OCI-LY3 (cell line): ENCODE data around the gene SLC39A13.

Experiments
- H2AFZ ChIP-seq: fragments of 200-600, 300-600 bp; shearing (Covaris generic); 2 replicates; pipeline ENCODE4 v1.6.0; 2014; ENCODE audit warnings: antibody characterized with exemption, low read depth, low read length
- H3K27ac ChIP-seq: fragments of 200-600, 300-600 bp; sonication (generic); 2 replicates; pipeline ENCODE4 v1.5.1; 2014; ENCODE audit warnings: mild to moderate bottlenecking, low read length, moderate library complexity, mixed read lengths
- H3K27me3 ChIP-seq: fragments of 200-600, 300-600 bp; sonication (generic); 2 replicates; pipeline ENCODE4 v1.6.1; 2014; ENCODE audit warnings: low read depth, low read length, mixed read lengths
- H3K36me3 ChIP-seq: fragments of 200-600, 300-600 bp; sonication (generic); replicated peaks from 2 replicates; pipeline ENCODE3; 2014; ENCODE audit warnings: low read depth, low read length, mixed read lengths
- H3K4me1 ChIP-seq: fragments of 300-600, 200-600 bp; sonication (generic); 2 replicates; pipeline ENCODE4 v1.6.1; 2014; ENCODE audit warnings: low read length, mixed read lengths
- H3K4me2 ChIP-seq: fragments of 200-600, 300-600 bp; sonication (generic); 2 replicates; pipeline ENCODE4 v1.6.1; 2014; ENCODE audit warnings: low read length, mixed read lengths
- H3K4me3 ChIP-seq: fragments of 300-600, 200-600 bp; sonication (generic); 2 replicates; pipeline ENCODE4 v1.5.1; 2014; ENCODE audit warnings: antibody characterized with exemption, mild to moderate bottlenecking, low read length, moderate library complexity
- H3K79me2 ChIP-seq: fragments of 300-600, 200-600 bp; shearing (Covaris generic); 2 replicates; pipeline ENCODE4 v1.6.1; 2014; ENCODE audit warnings: mild to moderate bottlenecking, low read length, mixed read lengths
- H3K9ac ChIP-seq: fragments of 300-600, 200-600 bp; shearing (Covaris generic); 2 replicates; pipeline ENCODE4 v1.6.0; 2014; ENCODE audit warnings: mild to moderate bottlenecking, low read length, moderate library complexity
- H3K9me3 ChIP-seq: fragments of 200-600, 300-600 bp; shearing (Covaris generic); 2 replicates; pipeline ENCODE4 v1.6.1; 2014; ENCODE audit warnings: low read length, mixed read lengths; ENCODE audit not compliant: insufficient read depth
- H4K20me1 ChIP-seq: fragments of 200-600, 300-600 bp; sonication (generic); 2 replicates; pipeline ENCODE4 v1.6.1; 2016; ENCODE audit warnings: low read length, mixed read lengths; ENCODE audit not compliant: insufficient read depth
- CTCF ChIP-seq: fragments of 200-600, 300-600 bp; sonication (generic); IDR thresholded peaks from 2 replicates; pipeline ENCODE4 v1.5.1; 2014; ENCODE audit warnings: antibody characterized with exemption, low read length, low read depth
- EZH2phosphoT487 ChIP-seq: fragments of 200-600 bp; shearing (Covaris generic); IDR thresholded peaks from 2 replicates; pipeline ENCODE4 v1.6.1; 2018; ENCODE audit warnings: antibody characterized with exemption, mixed run types, low read depth

The SLC39A13 gene

DNA sequence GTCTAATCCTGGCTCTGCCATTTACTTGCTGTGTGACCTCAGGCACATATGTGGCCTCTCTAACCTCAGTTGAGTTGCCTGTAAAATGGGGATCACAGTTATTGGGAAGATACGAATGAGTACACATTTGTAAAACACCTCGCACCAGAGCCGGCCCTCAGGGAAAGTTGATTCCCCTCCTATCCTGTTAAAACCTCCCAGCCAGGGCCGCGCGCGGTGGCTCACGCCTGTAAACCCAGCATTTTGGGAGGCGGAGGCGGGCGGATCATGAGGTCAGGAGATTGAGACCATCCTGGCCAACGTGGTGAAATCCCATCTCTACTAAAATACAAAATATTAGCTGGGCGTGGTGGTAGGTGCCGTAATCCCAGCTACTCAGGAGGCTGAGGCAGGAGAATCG is 48.0 kb upstream of the SLC39A13 start:
- Histone ChIP-seq H3K27ac (no peak overlapping the region), H4K20me1 (0 out of 2 replicates have a peak, but pooled peaks cover 4% of the 10 kb centered on the region), H3K27me3 (no peaks in the 10 kb centered on the region), H3K9ac (no peak overlapping the region), H3K9me3 (no peaks in the 10 kb centered on the region), H3K4me2 (no peak overlapping the region), H3K4me1 (no peaks in the 10 kb centered on the region), H3K36me3 (peaks cover 11% of the 10 kb centered on the region), H2AFZ (no peak overlapping the region), H3K79me2 (no peaks in the 10 kb centered on the region), H3K4me3 (no peak overlapping the region)
- TF ChIP-seq EZH2phosphoT487 (no peak), CTCF (no peak)

DNA sequence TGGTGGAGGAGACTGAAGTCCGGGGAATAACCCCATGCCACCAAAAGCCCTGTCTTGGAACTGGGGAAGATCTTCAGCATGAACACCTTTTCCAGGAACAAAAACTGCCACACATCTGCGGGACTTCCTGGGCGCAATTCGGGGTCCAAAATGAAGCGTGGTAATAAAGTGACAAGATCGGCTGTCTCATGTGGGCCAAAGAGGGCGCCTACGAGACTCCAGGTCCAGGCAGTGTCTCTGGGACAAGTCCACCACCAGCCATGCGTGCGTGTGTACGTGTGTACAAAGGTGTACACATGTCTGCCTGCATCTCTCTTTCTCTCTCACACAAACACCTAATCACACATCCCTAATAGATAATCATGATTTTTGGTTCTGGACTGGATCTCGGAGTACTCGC is 47.0 kb upstream of the SLC39A13 start:
- Histone ChIP-seq H3K9ac (no peak overlapping the region), H3K9me3 (no peaks in the 10 kb centered on the region), H4K20me1 (peaks cover 10% of the 10 kb centered on the region; the same call in 1 of the 2 replicates), H3K27me3 (no peaks in the 10 kb centered on the region), H3K4me2 (no peak overlapping the region), H3K27ac (no peak overlapping the region), H2AFZ (no peak overlapping the region), H3K79me2 (0 out of 2 replicates have a peak, but pooled peaks cover 6% of the 10 kb centered on the region), H3K4me1 (no peaks in the 10 kb centered on the region), H3K4me3 (no peak overlapping the region), H3K36me3 (peaks cover 9% of the 10 kb centered on the region)
- TF ChIP-seq CTCF (no peak), EZH2phosphoT487 (no peak)

GRCh38 chr11:47366020-47366490 is 42.3 kb upstream of the SLC39A13 start:
- no peak overlapping the region for H3K9ac ChIP-seq
- H3K9me3 ChIP-seq: no peaks in the 10 kb centered on the region
- H3K79me2 ChIP-seq: 0 out of 2 replicates have a peak, but pooled peaks cover 6% of the 10 kb centered on the region
- no peak for TF ChIP-seq CTCF
- TF ChIP-seq EZH2phosphoT487: no peak
- no peak overlapping the region for H3K4me3 ChIP-seq
- no peak overlapping the region for H3K4me2 ChIP-seq
- no peaks in the 10 kb centered on the region for H3K4me1 ChIP-seq
- H2AFZ ChIP-seq: no peak overlapping the region
- peaks cover 4% of the 10 kb centered on the region for H3K36me3 ChIP-seq
- no peaks in the 10 kb centered on the region for H3K27me3 ChIP-seq
- no peak overlapping the region for H3K27ac ChIP-seq
- peaks cover 10% of the 10 kb centered on the region; the same call in 1 of the 2 replicates for H4K20me1 ChIP-seq

DNA sequence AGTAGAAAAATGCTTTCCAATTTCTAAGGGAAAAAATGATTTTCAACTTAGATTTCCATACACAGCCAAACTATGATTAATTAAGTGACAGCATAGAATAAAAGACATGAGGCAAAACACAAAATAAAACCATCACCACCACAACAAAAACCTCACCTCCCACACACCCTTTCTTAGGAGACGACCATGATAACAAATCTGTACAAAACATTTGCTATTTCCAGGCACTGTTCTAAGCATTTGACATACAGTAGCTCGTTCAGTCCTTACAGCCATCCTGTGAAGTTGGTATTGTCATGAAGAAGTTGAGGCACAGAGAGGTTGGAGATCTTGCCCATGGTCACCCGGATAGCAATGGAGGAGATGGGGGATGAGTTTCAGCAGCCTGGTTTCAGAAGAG is 38.7 kb upstream of the SLC39A13 start:
- no peaks in the 10 kb centered on the region for H3K9me3 ChIP-seq
- H2AFZ ChIP-seq: no peak overlapping the region
- H3K27ac ChIP-seq: no peak overlapping the region
- no peaks in the 10 kb centered on the region for H3K4me1 ChIP-seq
- H3K4me3 ChIP-seq: no peak overlapping the region
- H3K27me3 ChIP-seq: no peaks in the 10 kb centered on the region
- H3K36me3 ChIP-seq: peaks cover 13% of the 10 kb centered on the region
- 0 out of 2 replicates have a peak, but pooled peaks cover 6% of the 10 kb centered on the region for H3K79me2 ChIP-seq
- no peak overlapping the region for H3K4me2 ChIP-seq
- TF ChIP-seq CTCF: no peak
- TF ChIP-seq EZH2phosphoT487: no peak
- H4K20me1 ChIP-seq: peaks cover 5% of the 10 kb centered on the region; the same call in 1 of the 2 replicates
- H3K9ac ChIP-seq: no peak overlapping the region
